DOHH2 (cell line): Measurements from ENCODE around the gene ATP6V1G3.

Source experiments
- EZH2phosphoT487 ChIP-seq: fragments of 200-600 bp; sonication (generic); IDR thresholded peaks from 2 replicates; pipeline ENCODE4 v1.6.1; 2017; ENCODE audit warnings: borderline replicate concordance, mild to moderate bottlenecking, antibody characterized with exemption, low read length, moderate library complexity, mixed read lengths
- TF ChIP-seq, protein P1 (sequence below): fragments of 200-600 bp; sonication (generic); IDR thresholded peaks from one replicate; pipeline ENCODE4 v1.5.1; 2014; ENCODE audit warnings: antibody characterized with exemption, mild to moderate bottlenecking, low read depth, low read length; ENCODE audit not compliant: poor library complexity, severe bottlenecking

DNA sequence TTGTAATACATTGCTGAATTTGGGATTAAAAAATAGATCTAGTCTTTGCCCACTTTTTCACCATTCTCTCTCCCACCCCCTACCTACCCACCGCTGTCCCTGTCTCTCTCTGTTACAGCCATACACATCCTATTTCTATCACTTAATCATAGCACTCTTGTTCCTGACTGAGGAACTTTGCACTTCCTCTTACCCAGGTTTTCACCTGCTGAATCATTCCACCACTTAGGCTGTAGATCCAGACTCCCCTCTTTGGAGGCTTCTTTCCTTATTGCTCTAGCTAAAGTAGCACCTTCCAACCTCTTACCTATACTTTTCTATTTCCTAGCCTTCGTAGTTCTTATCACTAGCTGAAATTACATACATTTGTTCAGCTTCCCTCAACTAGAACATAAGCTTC, 59.6 kb downstream of the ATP6V1G3 start:
- TF ChIP-seq, protein P1, sequence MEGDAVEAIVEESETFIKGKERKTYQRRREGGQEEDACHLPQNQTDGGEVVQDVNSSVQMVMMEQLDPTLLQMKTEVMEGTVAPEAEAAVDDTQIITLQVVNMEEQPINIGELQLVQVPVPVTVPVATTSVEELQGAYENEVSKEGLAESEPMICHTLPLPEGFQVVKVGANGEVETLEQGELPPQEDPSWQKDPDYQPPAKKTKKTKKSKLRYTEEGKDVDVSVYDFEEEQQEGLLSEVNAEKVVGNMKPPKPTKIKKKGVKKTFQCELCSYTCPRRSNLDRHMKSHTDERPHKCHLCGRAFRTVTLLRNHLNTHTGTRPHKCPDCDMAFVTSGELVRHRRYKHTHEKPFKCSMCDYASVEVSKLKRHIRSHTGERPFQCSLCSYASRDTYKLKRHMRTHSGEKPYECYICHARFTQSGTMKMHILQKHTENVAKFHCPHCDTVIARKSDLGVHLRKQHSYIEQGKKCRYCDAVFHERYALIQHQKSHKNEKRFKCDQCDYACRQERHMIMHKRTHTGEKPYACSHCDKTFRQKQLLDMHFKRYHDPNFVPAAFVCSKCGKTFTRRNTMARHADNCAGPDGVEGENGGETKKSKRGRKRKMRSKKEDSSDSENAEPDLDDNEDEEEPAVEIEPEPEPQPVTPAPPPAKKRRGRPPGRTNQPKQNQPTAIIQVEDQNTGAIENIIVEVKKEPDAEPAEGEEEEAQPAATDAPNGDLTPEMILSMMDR = no peak
- no peak for TF ChIP-seq EZH2phosphoT487
